Neuronal stem cell (in vitro differentiated cells): Measurements from ENCODE around the gene SOX13.

Experiments
- DNase-seq: peaks from one replicate; pipeline ENCODE4 v3.0.0-alpha.2; 2013; ENCODE audit warnings: low spot score
- H2AFZ ChIP-seq: one replicate; pipeline ENCODE4 v1.6.1; 2013; ENCODE audit warnings: mild to moderate bottlenecking, low read length, inconsistent platforms
- H2AK5ac ChIP-seq: 2 replicates; pipeline ENCODE4 v1.6.1; 2013; ENCODE audit warnings: low read depth, mild to moderate bottlenecking, inconsistent platforms, low read length, moderate library complexity, mixed read lengths
- H2BK120ac ChIP-seq: 2 replicates; pipeline ENCODE4 v1.6.1; 2013; ENCODE audit warnings: low read depth, mild to moderate bottlenecking, inconsistent platforms, low read length, moderate library complexity, mixed read lengths
- H2BK12ac ChIP-seq: one replicate; pipeline ENCODE4 v1.6.1; 2013; ENCODE audit warnings: low read length, inconsistent platforms
- H2BK15ac ChIP-seq: 2 replicates; pipeline ENCODE4 v1.6.1; 2013; ENCODE audit warnings: mild to moderate bottlenecking, low read length, inconsistent platforms, mixed read lengths
- H2BK5ac ChIP-seq: one replicate; pipeline ENCODE4 v1.6.1; 2013; ENCODE audit warnings: inconsistent platforms, mild to moderate bottlenecking, low read length, moderate library complexity
- H3K14ac ChIP-seq: one replicate; pipeline ENCODE4 v1.6.1; 2013; ENCODE audit warnings: low read length, inconsistent platforms
- H3K18ac ChIP-seq: 2 replicates; pipeline ENCODE4 v1.6.1; 2013; ENCODE audit warnings: low read length, inconsistent platforms
- H3K23ac ChIP-seq: 2 replicates; pipeline ENCODE4 v1.6.1; 2013; ENCODE audit warnings: low read depth, mild to moderate bottlenecking, mixed read lengths, low read length, inconsistent platforms; ENCODE audit not compliant: poor library complexity
- H3K27ac ChIP-seq: replicated peaks from 3 replicates; pipeline ENCODE4 v1.5.1; 2013; ENCODE audit warnings: low read length, inconsistent platforms
- H3K27me3 ChIP-seq, 3 experiments: 2 replicates each; pipeline ENCODE4 v1.6.1; 2013; ENCODE audit warnings: low read length in 3 of 3, mild to moderate bottlenecking in 2 of 3, inconsistent platforms in 1 of 3, low read depth in 1 of 3, mixed read lengths in 1 of 3, moderate library complexity in 1 of 3; ENCODE audit not compliant: control insufficient read depth in 3 of 3, insufficient read depth in 3 of 3
- H3K36me3 ChIP-seq, 2 donors: replicated peaks in 1 of 2; 2 replicates each; pipeline ENCODE4 v1.6.1; 2013; ENCODE audit warnings: low read length in 2 of 2; ENCODE audit not compliant: control insufficient read depth in 2 of 2, insufficient read depth in 2 of 2
- H3K4ac ChIP-seq: 2 replicates; pipeline ENCODE4 v1.6.1; 2013; ENCODE audit warnings: inconsistent platforms, mild to moderate bottlenecking, low read length, moderate library complexity
- H3K4me1 ChIP-seq, 2 donors: 1 replicate in 1 of 2; 2 replicates in 1 of 2; pipeline ENCODE4 v1.6.1; 2013; ENCODE audit warnings: low read length in 2 of 2, low read depth in 1 of 2; ENCODE audit not compliant: control insufficient read depth in 2 of 2, insufficient read depth in 1 of 2
- H3K4me2 ChIP-seq: one replicate; pipeline ENCODE4 v1.6.1; 2013; ENCODE audit warnings: mild to moderate bottlenecking, low read length, inconsistent platforms; ENCODE audit not compliant: insufficient read depth, poor library complexity, severe bottlenecking
- H3K4me3 ChIP-seq, 2 donors: 2 replicates each; pipeline ENCODE4 v1.5.1; 2013; ENCODE audit warnings: low read length in 2 of 2, mild to moderate bottlenecking in 2 of 2, inconsistent platforms in 1 of 2, moderate library complexity in 1 of 2
- H3K79me1 ChIP-seq: one replicate; pipeline ENCODE4 v1.6.1; 2013; ENCODE audit warnings: low read depth, mild to moderate bottlenecking, inconsistent platforms, low read length, moderate library complexity
- H3K9ac ChIP-seq: one replicate; pipeline ENCODE4 v1.6.1; 2013; ENCODE audit warnings: mild to moderate bottlenecking, low read depth, low read length, inconsistent platforms; ENCODE audit not compliant: poor library complexity
- H3K9me3 ChIP-seq, 2 donors: replicated peaks in 1 of 2; 2 replicates each; pipeline versions ENCODE3 to v1.6.1; 2013; ENCODE audit warnings: low read length in 2 of 2, mild to moderate bottlenecking in 2 of 2, inconsistent platforms in 1 of 2, low read depth in 1 of 2, mixed read lengths in 1 of 2, moderate library complexity in 1 of 2; ENCODE audit not compliant: control insufficient read depth in 2 of 2, insufficient read depth in 1 of 2
- H4K8ac ChIP-seq: one replicate; pipeline ENCODE4 v1.6.1; 2013; ENCODE audit warnings: low read depth, mild to moderate bottlenecking, inconsistent platforms, low read length, moderate library complexity
- H4K91ac ChIP-seq: one replicate; pipeline ENCODE4 v1.6.1; 2013; ENCODE audit warnings: low read length, low read depth, mild to moderate bottlenecking, inconsistent platforms; ENCODE audit not compliant: poor library complexity
- WGBS, 2 donors: extraction: QIAGEN DNeasy Blood & Tissue Kit; methylation state at CpG; one replicate each; pipeline ENCODE4 v1.1.7; 2013; ENCODE audit warnings: missing lambda C conversion rate in 2 of 2, mixed read lengths in 1 of 2; ENCODE audit not compliant: insufficient read length in 2 of 2, insufficient replicate concordance in 1 of 2; ENCODE audit errors: extremely low coverage in 2 of 2; 5-methylcytosine and 5-hydroxymethylcytosine counted together

SOX13 gene

GRCh38 chr1:204105131-204105515 lies 32.2 kb downstream of the SOX13 start:
- H3K36me3 ChIP-seq = peaks cover 0 to 8% of the 10 kb centered on the region in 2 donors
- H2AFZ ChIP-seq = no peak overlapping the region
- H3K4me2 ChIP-seq = no peak overlapping the region
- H3K4me1 ChIP-seq = peaks cover 29% of the 10 kb centered on the region in 2 donors
- no peak for DNase-seq
- H3K18ac ChIP-seq = no peak overlapping the region
- no peak overlapping the region for H4K8ac ChIP-seq
- H3K23ac ChIP-seq = no peak overlapping the region
- peaks cover 5% of the 10 kb centered on the region for H3K79me1 ChIP-seq
- no CpG with 5 or more reads among the region's 6 CpGs for WGBS, 2 donors
- no peak overlapping the region for H3K4ac ChIP-seq
- H3K27ac ChIP-seq = no peak overlapping the region
- H3K9ac ChIP-seq = no peak overlapping the region
- H2BK120ac ChIP-seq = no peak overlapping the region
- peaks cover 0 to 9% (median 0%) of the 10 kb centered on the region in 3 experiments for H3K27me3 ChIP-seq
- no peak overlapping the region for H4K91ac ChIP-seq
- no peak overlapping the region for H2AK5ac ChIP-seq
- H3K9me3 ChIP-seq = no peaks in the 10 kb centered on the region
- no peak overlapping the region for H3K4me3 ChIP-seq
- H2BK15ac ChIP-seq = no peak overlapping the region
- no peak overlapping the region for H2BK12ac ChIP-seq
- no peak overlapping the region for H3K14ac ChIP-seq
- no peak overlapping the region for H2BK5ac ChIP-seq

- H3K27me3 ChIP-seq = peaks cover 0 to 14% (median 0%) of the 10 kb centered on the region in 3 experiments
- H2BK12ac ChIP-seq = no peak overlapping the region
- H3K4ac ChIP-seq = no peak overlapping the region
- no peak for DNase-seq
- no peak overlapping the region for H2BK15ac ChIP-seq
- no peaks in the 10 kb centered on the region for H3K9me3 ChIP-seq
- no peak overlapping the region for H3K23ac ChIP-seq
- H3K14ac ChIP-seq = no peak overlapping the region
- WGBS, 2 donors = no CpG with 5 or more reads among the region's 1 CpG
- H4K91ac ChIP-seq = no peak overlapping the region
- no peak overlapping the region for H4K8ac ChIP-seq
- H3K18ac ChIP-seq = no peak overlapping the region
- no peak overlapping the region for H2BK120ac ChIP-seq
- no peak overlapping the region for H2AFZ ChIP-seq
- no peak overlapping the region for H3K27ac ChIP-seq
- peaks cover 0 to 8% of the 10 kb centered on the region in 2 donors for H3K36me3 ChIP-seq
- H3K9ac ChIP-seq = no peak overlapping the region
- no peak overlapping the region for H3K4me3 ChIP-seq
- peaks cover 5% of the 10 kb centered on the region for H3K79me1 ChIP-seq
- no peak overlapping the region for H2AK5ac ChIP-seq
- H3K4me1 ChIP-seq = peaks cover 29 to 31% of the 10 kb centered on the region in 2 donors
- H2BK5ac ChIP-seq = no peak overlapping the region
- no peak overlapping the region for H3K4me2 ChIP-seq
Observed at GRCh38 chr1:204106825-204107224, 33.9 kb downstream of the SOX13 start.

- Histone ChIP-seq H3K27ac (no peak overlapping the region), H4K8ac (no peak overlapping the region), H3K9ac (peak overlapping the region; percentile 6), H3K36me3 (peaks cover 0 to 11% of the 10 kb centered on the region in 2 donors), H3K4me3 (no peak overlapping the region), H3K4ac (no peak overlapping the region), H2BK120ac (no peak overlapping the region), H2BK15ac (no peak overlapping the region), H2AFZ (no peak overlapping the region), H4K91ac (no peak overlapping the region), H3K23ac (no peak overlapping the region), H3K14ac (no peak overlapping the region), H3K27me3 (peaks cover 0 to 14% (median 0%) of the 10 kb centered on the region in 3 experiments), H3K79me1 (peaks cover 5% of the 10 kb centered on the region), H3K9me3 (no peaks in the 10 kb centered on the region), H3K4me2 (no peak overlapping the region), H3K18ac (no peak overlapping the region), H2BK12ac (no peak overlapping the region), H3K4me1 (peaks cover 23 to 29% of the 10 kb centered on the region in 2 donors), H2BK5ac (no peak overlapping the region), H2AK5ac (peak overlapping the region; percentile 15)
- WGBS, 2 donors = no CpG with 5 or more reads among the region's 2 CpGs
- DNase-seq = no peak
Observed at GRCh38 chr1:204107892-204108291, 35.0 kb downstream of the SOX13 start.

- DNase-seq = peak; percentile 94
- Histone ChIP-seq H4K91ac (no peak overlapping the region), H2AK5ac (no peak overlapping the region), H2BK5ac (no peak overlapping the region), H2BK15ac (no peak overlapping the region), H2AFZ (no peak overlapping the region), H2BK120ac (no peak overlapping the region), H3K9ac (no peak overlapping the region), H3K27ac (no peak overlapping the region), H3K18ac (peak overlapping the region; percentile 85), H3K23ac (no peak overlapping the region), H3K14ac (no peak overlapping the region), H3K27me3 (peaks cover 0 to 14% (median 0%) of the 10 kb centered on the region in 3 experiments), H3K4me1 (peaks cover 18 to 26% of the 10 kb centered on the region in 2 donors), H3K9me3 (no peaks in the 10 kb centered on the region), H3K79me1 (peaks cover 8% of the 10 kb centered on the region), H3K4ac (no peak overlapping the region), H4K8ac (no peak overlapping the region), H3K4me2 (peak overlapping the region; percentile 52), H3K36me3 (peaks cover 0 to 16% of the 10 kb centered on the region in 2 donors), H2BK12ac (no peak overlapping the region), H3K4me3 (no peak overlapping the region)
- no CpG with 5 or more reads among the region's 21 CpGs for WGBS, 2 donors
Observed at GRCh38 chr1:204108312-204109141, 35.6 kb downstream of the SOX13 start.
